Right lobe of liver (tissue), 6 donors: Measurements from ENCODE around the gene TMPRSS9. TPM values are rescaled to one million over a fixed set of nuclear protein-coding genes. Genes with fewer than 3 reads are reported as not detected.

ENCODE experiments used
- ATAC-seq, 4 donors: fragments of 200-7000 bp; cut with Tn5 transposase; one replicate each; pipeline ENCODE4 v1.9.1; 2020; ENCODE audit warnings: mild to moderate bottlenecking in 4 of 4, moderate library complexity in 4 of 4
- DNase-seq, 3 donors: peaks; one replicate each; pipeline ENCODE4 v3.0.0-alpha.2; 2020
- H3K27ac ChIP-seq, 3 donors: fragments of 200-600 bp; one replicate each; pipeline ENCODE4 v1.8.0; 2022
- H3K27me3 ChIP-seq, 2 donors: fragments of 200-600 bp; one replicate each; pipeline ENCODE4 v1.8.0; 2022
- H3K36me3 ChIP-seq, 4 donors: fragments of 200-600 bp; sonication (generic) in 1 of 4; one replicate each; pipeline versions ENCODE4 v1.5.1 to v1.8.0; 2017 to 2022; ENCODE audit warnings: control low read depth in 1 of 4
- H3K4me1 ChIP-seq, 4 donors: fragments of 200-600 bp; sonication (generic) in 1 of 4; one replicate each; pipeline versions ENCODE4 v1.5.1 to v1.8.0; 2017 to 2022; ENCODE audit warnings: control low read depth in 1 of 4
- H3K4me3 ChIP-seq, 3 donors: fragments of 200-600 bp; one replicate each; pipeline ENCODE4 v1.8.0; 2022
- H3K9me3 ChIP-seq, 4 donors: fragments of 200-600 bp; sonication (generic) in 1 of 4; one replicate each; pipeline versions ENCODE4 v1.5.1 to v1.8.0; 2017 to 2022; ENCODE audit warnings: control low read depth in 1 of 4
- CTCF ChIP-seq, 4 donors: fragments of 200-600 bp in 3 of 4; fragments of 450-650 bp in 1 of 4; IDR thresholded peaks; one replicate each; pipeline versions ENCODE4 v1.5.1 to v1.8.0; 2016 to 2022; ENCODE audit warnings: antibody characterized with exemption in 4 of 4, mild to moderate bottlenecking in 2 of 4
- POLR2A ChIP-seq: fragments of 450-650 bp; IDR thresholded peaks from one replicate; pipeline ENCODE4 v1.6.1; 2017; ENCODE audit warnings: antibody characterized with exemption, mild to moderate bottlenecking
- WGBS: methylation state at CpG from one replicate; pipeline ENCODE4 v1.1.6; 2018; ENCODE audit warnings: low coverage, low lambda C conversion rate; ENCODE audit not compliant: insufficient coverage; ENCODE audit errors: missing lambda C conversion rate; 5-methylcytosine and 5-hydroxymethylcytosine counted together
- intact Hi-C, 2 donors: fragments of 100-400 bp; cut with DNase I; formaldehyde crosslinking; loops; one replicate each; pipeline versions ENCODE4 v1.11.2 to v1.14.1; 2022
- total RNA-seq, 6 experiments: library from RNA; depleted of rRNA in 2 of 6; stranded (reverse); fragments of >200 nt in 2 of 6; fragmentation: NEBNext Ultra II Directional in 3 of 6; extraction: Animal tissue kit (Norgen Biotek cat#: 25700) in 3 of 6; gene quantifications; one replicate each; pipeline versions ENCODE4 v1.1.0 to v1.2.4, GENCODE V29; 2016 to 2023
- donor health status: DM: no; HTN: yes; CAD: no.
- donor health status: DM: no; HTN: no; CAD: no.
- donor health status: DM: no; HTN: no; CAD: no.
- donor health status: DM: no; HTN: yes; CAD: no.
- donor health status: DM: no; HTN: yes; CAD: no.

The TMPRSS9 gene
- total RNA-seq, 6 experiments from 2014 or later = 0.12 to 6.7 (median 2.9) TPM

GRCh38 chr19:2361246-2362045 is 1.4 kb downstream of the TMPRSS9 start:
- no peaks in the 10 kb centered on the region for H3K9me3 ChIP-seq
- H3K27me3 ChIP-seq = no peaks in the 10 kb centered on the region
- H3K4me1 ChIP-seq = no peaks in the 10 kb centered on the region
- no peak for DNase-seq
- ATAC-seq = no peak
- WGBS = 10% methylated on average over 12 of the region's 24 CpGs
- no peaks in the 10 kb centered on the region for H3K36me3 ChIP-seq
- no peak overlapping the region for H3K27ac ChIP-seq
- no peak for TF ChIP-seq POLR2A
- TF ChIP-seq CTCF (IDR thresholded peaks at IDR 0.05) = no peak
- intact Hi-C loops = no loop called here
- H3K4me3 ChIP-seq = no peak overlapping the region

DNA sequence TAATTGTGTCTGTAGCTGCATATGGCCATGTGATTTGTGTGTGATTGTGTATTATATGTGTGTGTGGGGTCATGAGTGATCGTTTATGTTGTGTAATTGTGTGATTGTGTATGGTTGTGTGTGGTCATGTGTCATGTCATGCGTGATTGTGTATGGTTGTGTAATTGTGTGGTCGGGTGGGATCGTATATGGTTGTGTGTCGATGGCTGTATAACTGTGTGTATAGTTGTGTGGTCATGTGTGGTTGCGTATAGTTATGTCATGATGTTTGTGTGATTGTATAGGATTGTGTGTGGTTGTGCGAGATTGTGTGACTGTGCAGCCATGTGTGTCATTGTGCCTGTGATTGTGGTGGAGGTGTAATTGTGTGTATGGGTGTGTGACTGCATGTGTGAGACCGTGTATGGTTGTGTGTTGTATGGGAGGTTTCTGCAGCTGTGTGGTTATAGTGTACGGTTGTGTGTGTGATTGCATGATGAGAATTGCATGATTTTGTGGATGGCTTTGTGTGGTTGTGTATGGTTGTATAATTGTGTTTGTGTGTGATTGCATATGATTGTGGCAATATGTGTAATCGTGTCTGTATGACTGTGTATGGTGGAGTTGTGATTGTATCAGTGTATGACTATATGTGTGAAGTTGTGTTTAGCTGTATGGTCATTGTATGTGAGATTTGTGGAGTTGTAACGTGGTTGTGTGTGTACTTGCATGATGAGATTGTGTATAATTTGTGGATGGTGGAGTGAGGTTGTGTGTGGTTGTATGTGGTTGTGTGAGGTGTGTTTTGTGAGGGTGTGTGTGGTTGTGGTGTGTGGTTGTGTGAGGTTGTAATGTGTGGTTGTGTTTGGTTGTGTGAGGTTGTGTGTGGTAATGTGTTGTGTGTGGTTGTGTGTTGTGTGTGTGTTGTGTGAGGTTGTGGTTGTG is 2.2 kb downstream of the TMPRSS9 start:
- H3K9me3 ChIP-seq = no peaks in the 10 kb centered on the region
- H3K27me3 ChIP-seq = no peaks in the 10 kb centered on the region
- intact Hi-C loops = no loop called here
- H3K4me3 ChIP-seq = no peak overlapping the region
- TF ChIP-seq POLR2A (no peak), CTCF (IDR thresholded peaks at IDR 0.05) (no peak)
- no peak for ATAC-seq
- no peak for DNase-seq
- H3K4me1 ChIP-seq = no peaks in the 10 kb centered on the region
- no peak overlapping the region for H3K27ac ChIP-seq
- H3K36me3 ChIP-seq = no peaks in the 10 kb centered on the region
- WGBS = 79% methylated on average over 11 of the region's 11 CpGs

DNA sequence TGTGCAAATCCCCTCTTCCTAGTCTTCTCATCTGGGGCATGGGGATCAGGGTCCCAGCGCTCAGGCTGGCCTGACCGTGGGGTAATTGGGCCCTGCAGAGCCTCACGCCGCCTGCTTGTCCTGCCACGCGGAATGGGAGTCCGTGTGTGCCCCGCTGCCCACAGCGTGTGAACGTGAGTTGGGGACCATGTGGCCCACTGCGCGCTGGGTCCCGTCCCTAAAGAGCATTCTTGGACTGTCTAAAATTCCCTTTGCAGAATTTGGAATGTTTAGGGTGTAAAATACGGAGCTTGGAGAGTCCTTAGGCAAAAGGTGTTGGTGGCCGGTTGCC is 2.9 kb downstream of the TMPRSS9 start:
- intact Hi-C loops = no loop called here
- no peak for ATAC-seq
- Histone ChIP-seq H3K36me3 (no peaks in the 10 kb centered on the region), H3K9me3 (no peaks in the 10 kb centered on the region), H3K27ac (no peak overlapping the region), H3K27me3 (no peaks in the 10 kb centered on the region), H3K4me1 (no peaks in the 10 kb centered on the region), H3K4me3 (no peak overlapping the region)
- TF ChIP-seq POLR2A (no peak), CTCF (IDR thresholded peaks at IDR 0.05) (no peak)
- 60% methylated on average over 6 of the region's 15 CpGs for WGBS
- DNase-seq = no peak

DNA sequence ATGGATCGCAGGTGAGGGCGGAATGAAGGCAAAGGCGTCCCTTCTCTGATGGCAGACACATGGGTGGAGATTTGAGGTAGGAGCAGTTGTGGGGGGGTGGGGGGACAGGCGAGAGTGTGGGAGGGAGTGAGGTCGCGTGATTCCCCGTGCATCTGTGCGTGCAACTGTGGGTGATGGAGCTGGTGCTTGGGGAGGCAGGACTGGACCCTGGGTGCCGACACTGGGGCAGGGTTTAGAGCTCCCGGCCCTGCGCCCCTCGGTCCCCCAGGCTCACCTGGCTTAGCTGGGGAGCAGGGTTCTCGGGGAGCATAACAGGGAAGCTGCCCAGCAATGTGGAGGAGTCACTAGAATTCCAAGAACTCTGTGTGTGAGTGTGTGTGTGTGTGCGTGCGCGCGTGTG is 3.4 kb downstream of the TMPRSS9 start:
- H3K27ac ChIP-seq = no peak overlapping the region
- ATAC-seq (no peak), DNase-seq (no peak)
- WGBS = 96% methylated on average over 8 of the region's 17 CpGs
- no peaks in the 10 kb centered on the region for H3K4me1 ChIP-seq
- no peak for TF ChIP-seq CTCF (IDR thresholded peaks at IDR 0.05)
- TF ChIP-seq POLR2A = no peak
- no peaks in the 10 kb centered on the region for H3K9me3 ChIP-seq
- intact Hi-C loops = no loop called here
- no peaks in the 10 kb centered on the region for H3K36me3 ChIP-seq
- no peak overlapping the region for H3K4me3 ChIP-seq
- H3K27me3 ChIP-seq = no peaks in the 10 kb centered on the region
